H54 (cell line): ENCODE data around the gene HOTAIR.

Experiments
- DNase-seq: peaks from one replicate; pipeline ENCODE4 v3.0.0; 2011; ENCODE audit warnings: low spot score, mixed read lengths; ENCODE audit not compliant: insufficient read length
- FAIRE-seq: peaks from 3 replicates; lab custom pipeline; 2011; peaks lifted over from hg19 to GRCh38; lab: Jason Lieb, UNC
- POLR2A ChIP-seq: IDR thresholded peaks from 2 replicates; pipeline ENCODE4 v1.6.1; 2011; ENCODE audit warnings: low read depth, mild to moderate bottlenecking, low read length

Gene HOTAIR

DNA sequence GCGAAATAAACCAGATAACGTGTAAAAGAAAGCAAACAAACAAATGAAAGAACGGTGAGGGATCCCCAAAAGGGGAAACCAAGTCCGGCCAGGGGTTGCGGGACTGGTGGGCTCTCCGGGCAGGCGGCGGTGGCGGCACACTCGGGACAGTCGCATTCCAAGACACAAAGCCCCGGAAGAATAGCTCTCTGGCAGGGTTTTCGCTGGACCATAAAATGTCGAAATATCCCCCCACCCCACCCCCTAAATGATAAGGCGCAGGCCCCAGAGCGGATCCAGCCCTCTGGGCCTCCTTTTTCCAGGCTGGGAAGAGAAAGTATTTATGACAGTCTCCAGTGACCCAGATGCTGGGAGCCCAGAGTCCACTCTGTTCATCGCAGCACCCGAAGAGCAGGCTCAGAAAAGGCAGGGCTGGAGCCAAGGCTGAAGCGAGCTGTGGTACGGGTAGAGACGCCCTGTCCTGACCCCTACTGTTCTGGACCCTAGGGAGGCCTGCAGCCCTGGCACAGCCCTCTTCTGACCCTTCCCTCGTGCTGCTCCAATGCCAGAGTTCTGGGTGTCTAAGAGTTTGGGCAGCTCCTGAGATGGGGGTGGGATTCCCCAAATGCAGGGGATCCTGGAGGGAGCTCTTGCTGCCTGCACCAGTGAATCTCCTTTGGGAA is 31.9 kb upstream of the HOTAIR start:
- FAIRE-seq = no peak
- no peak for TF ChIP-seq POLR2A
- no peak for DNase-seq

DNA sequence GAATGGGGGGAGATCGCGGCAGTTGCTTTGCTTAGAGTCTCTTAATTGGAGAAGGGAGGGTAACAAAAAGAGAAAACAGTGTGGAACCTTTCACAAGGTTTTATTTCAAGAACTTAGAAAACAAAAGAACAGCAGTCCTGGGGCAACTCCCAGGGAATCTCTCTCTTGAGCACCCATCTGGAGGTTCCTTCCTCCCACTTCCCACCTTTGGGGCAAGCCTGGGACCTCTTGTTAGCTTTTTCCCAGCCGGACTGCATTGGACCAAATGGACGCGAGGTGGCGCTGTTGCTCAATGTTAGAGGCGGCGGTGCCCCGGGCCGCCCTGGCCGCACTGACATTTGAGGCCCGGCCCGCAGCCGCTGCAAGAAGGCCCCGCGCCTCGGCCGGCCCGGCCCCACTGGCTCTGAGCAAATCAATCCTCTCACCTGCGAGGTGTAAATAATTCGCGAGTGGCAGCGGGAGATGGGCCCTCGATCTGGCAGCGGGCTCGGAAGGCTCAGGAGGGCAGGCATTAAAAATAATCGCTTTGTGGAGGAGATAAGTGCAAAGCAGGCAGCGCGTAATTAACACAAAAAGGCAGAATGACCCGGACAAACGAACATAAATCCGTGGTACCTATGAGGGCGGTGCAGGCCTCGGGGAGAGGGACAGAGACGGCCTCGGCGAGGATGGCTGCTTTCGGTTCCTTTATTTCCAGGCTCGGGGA is 31.3 kb upstream of the HOTAIR start:
- DNase-seq (peak; percentile 89), FAIRE-seq (no peak)
- TF ChIP-seq POLR2A = no peak

DNA sequence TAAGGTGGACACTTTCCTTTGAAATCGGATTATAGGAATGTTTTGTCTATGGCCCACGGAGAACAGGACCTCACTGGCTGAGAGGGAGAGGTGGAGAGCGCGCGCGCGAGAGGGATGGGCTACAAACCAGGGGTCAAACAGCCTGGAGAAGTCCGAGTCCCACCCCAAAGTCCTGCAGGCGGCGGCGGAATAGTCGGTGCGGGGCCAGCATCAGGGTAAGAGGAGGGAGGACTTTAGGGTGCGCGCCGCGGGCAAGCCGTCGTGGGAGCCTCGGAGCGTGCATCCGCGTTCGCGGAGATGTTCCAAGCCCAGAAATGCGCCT is 30.7 kb upstream of the HOTAIR start:
- no peak for DNase-seq
- no peak for TF ChIP-seq POLR2A
- FAIRE-seq = no peak

DNA sequence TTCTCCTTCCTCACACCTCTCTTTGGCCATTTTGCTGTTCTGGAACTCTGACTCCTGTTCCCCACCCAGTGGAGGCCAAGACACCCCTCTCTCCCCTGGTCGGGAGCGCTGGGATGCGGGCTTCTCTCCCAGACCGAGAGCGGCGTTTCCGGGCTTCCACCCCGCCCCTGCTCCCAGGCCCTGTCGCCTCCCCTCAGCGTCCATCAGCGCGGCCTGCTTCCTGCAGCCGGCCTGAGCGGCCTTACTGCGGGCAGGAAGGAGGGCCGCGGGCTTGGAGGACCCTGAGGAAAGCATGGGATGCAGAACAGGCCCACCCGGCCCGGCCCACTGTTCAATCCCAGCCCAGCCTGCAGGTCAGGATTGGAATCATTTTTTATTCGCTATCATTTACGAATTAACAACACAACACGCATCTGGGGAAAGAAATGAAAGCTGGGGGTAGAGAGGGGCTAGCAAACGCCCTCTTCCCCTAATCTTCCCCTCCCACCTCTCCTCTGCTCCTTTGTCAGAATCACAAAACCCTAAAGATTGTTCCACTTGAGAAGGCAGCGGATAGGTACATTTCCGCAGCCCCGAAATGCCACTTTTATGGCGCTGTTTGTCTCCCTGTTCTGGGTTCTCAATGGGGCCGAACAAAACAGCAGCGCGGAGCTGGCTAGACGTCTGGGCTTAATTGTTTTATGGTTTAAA is 30.2 kb upstream of the HOTAIR start:
- DNase-seq (no peak), FAIRE-seq (no peak)
- TF ChIP-seq POLR2A = no peak

DNA sequence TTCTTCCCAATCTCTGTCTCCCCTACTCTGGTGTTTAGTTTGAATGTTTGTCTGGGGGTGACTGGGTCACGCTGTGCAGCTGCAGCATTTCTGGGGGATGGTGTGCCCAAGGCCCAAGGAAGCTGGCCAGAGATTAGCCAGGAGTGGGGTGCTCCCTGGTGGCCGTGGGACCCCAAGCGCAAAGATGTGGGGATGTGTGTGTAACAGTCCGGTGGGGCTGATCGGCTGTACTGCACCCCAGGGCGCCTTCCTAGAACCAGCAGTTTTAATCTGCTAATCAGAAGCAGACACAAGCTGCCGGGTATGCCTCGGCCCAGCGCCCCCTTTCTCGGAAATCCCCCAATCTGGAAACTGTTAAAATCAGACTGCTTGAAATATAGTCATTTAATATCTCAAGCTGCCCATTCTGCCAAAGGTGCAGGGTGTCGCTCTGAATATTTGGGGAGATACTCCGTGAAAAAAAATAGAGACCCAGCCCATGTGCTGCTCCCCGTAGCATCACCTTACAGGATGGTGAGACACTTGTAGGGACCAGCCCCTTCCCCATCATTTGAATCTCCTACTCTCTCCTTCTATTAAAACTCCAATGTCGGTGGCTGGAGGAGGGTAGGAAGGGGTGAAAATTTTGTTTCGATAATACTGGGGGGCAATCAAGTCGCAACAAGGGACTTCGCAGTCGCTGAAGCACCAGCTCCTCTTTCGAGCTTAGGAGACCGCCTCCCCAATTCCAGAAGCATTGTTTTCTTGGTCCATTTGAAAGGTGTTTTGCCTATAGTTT is 29.5 kb upstream of the HOTAIR start:
- no peak for FAIRE-seq

GRCh38 chr12:54003625-54004024 is 28.9 kb upstream of the HOTAIR start:
- DNase-seq (no peak), FAIRE-seq (no peak)
- TF ChIP-seq POLR2A = no peak

More for the DNA sequence above, 29.5 kb upstream of the HOTAIR start:
- no peak for DNase-seq
- TF ChIP-seq POLR2A = no peak

GRCh38 chr12:54002915-54003389 is 28.2 kb upstream of the HOTAIR start:
- DNase-seq (no peak), FAIRE-seq (no peak)
- no peak for TF ChIP-seq POLR2A

DNA sequence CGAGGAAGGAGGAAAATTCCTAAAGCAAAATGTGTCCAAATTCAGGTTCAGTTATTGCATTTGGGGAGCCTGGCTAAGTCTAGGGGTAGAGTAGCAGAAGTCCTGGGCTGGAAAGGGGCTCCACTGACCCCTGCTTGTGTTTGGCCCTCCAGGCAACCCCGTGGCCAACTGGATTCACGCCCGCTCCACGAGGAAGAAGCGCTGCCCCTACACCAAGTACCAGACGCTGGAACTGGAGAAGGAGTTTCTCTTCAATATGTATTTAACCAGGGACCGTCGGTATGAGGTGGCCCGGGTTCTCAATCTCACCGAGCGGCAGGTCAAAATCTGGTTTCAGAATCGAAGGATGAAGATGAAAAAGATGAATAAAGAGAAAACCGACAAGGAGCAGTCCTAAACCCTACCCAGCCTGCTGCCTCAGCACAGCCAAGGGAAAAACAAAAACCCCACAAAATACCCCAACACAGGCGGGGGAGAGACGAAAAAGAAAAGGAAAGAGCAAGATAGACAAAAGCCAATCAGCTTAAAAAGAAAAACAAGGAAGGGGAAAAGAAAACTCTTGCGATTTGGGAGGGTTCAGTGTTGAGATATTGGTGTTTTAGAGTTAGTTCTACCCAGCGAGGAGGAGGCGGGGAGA is 27.6 kb upstream of the HOTAIR start:
- TF ChIP-seq POLR2A = no peak
- DNase-seq (no peak), FAIRE-seq (no peak)

DNA sequence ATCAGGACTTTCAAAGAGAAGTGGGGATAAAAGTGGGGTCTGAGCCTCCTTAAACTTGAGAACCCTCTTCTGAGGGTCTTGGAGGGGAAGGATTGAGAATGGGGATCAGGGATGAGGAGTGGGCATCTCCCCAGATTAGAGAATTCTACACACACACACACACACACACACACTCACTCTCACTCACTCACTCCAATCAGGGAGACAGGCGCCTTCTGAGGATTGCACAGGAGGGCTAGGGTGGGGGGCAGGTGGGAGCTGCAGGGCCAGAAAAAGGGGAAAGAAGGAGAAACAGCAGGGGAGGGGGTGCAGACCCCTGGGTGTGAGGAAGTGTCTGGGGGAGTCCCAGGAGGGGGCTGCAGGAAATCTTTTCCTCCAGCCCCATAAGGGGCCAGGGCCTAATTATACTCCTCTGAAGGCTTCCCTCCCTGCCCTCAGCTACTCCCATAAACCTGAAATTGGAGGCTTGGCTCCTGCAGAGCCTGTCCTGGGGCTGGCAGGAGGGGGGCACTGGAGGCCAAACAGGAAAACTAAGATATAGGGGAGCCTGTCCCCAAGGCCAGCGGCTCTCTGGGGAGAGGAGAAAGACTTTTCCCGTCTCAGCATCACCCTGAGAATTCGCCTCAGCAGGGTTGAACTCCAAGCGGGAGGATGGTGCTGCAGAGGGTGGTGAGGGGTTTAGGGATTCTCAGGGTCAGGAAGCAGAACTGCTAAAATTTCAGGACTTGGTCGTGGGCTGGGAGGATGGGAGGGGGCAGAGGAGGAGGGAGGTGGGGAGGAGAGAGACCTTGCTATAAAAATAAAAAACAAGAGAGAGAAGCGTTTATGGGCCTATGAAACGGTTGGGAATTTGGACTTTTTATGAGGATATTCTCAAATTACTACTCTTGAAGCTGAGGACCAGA is 26.8 kb upstream of the HOTAIR start:
- TF ChIP-seq POLR2A = no peak
- FAIRE-seq (no peak), DNase-seq (no peak)

DNA sequence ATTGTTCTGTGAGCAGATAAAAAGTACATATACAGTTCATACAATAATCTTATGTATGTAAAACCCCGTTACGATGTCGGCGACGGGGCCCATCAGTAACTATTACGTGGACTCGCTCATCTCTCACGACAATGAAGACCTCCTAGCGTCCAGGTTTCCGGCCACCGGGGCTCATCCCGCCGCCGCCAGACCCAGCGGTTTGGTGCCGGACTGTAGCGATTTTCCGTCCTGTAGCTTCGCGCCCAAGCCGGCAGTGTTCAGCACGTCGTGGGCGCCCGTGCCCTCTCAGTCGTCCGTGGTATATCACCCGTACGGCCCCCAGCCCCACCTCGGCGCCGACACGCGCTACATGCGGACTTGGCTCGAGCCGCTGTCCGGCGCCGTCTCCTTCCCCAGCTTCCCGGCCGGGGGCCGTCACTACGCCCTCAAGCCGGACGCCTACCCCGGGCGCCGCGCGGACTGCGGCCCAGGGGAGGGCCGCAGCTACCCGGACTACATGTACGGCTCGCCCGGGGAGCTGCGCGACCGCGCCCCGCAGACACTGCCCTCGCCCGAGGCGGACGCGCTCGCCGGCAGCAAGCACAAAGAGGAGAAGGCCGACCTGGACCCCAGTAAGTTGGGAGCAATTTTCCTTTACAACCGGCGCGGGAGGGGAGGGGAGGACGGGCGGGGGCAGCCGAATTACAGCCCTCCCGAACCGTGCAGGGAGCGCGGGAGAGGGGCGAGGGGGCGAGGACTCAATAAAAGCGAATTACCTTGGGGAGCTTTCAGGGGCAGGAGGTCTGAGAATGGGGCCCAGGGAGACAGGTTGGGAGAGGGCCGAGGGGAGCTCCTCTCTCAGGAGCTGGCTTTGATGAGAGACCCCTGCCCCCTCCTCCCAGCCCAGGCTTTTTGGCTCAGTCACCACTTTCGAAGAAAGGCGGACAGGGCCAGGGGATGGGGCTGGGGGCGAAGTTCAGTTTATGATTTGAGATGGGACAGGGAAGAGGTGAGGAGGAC is 25.7 kb upstream of the HOTAIR start, which contains the start of gene HOXC9:
Gene HOXC9, plus strand, starts transcription at position 46 of the 999 bp plus-strand sequence. Its CDS starts 28 bp downstream, at position 74.
- FAIRE-seq = no peak

GRCh38 chr12:53999559-54000115 is 24.9 kb upstream of the HOTAIR start:
- no peak for TF ChIP-seq POLR2A
- FAIRE-seq (no peak), DNase-seq (peak; percentile 80)

More for the DNA sequence above, 25.7 kb upstream of the HOTAIR start, which contains the start of gene HOXC9:
- peak; percentile 13; the same call in 1 of the 2 replicates for TF ChIP-seq POLR2A
- peak; percentile 56 for DNase-seq
